CD4-positive, alpha-beta T cell treated with Interleukin-15 for 1 hour (primary cell): ENCODE measurements around the gene ILDR1.
A peak's percentile ranks its signal among the peaks of the same experiment; 100 is the strongest.
"Not testable (repeated sequence)": the region's sequence is repeated elsewhere in the genome, so short reads cannot be mapped to it uniquely, and the experiment has no call there.

Source experiments
- DNase-seq: peaks from one replicate; pipeline ENCODE4 v3.0.0-alpha.2; 2020

Gene ILDR1

GRCh38 chr3:122021811-122022401, at the start of gene ILDR1:
TSS of gene ILDR1 (minus strand) at chr3:122022247. CDS start at chr3:122022077, 170 bp downstream.
- DNase-seq = peak; percentile 32

- no peak for DNase-seq
Measured at GRCh38 chr3:122067588-122068240, 45.7 kb upstream of the ILDR1 start.

GRCh38 chr3:122067214-122067550, 45.1 kb upstream of the ILDR1 start:
- no peak for DNase-seq

GRCh38 chr3:122066331-122067213, 44.5 kb upstream of the ILDR1 start:
- no peak for DNase-seq

GRCh38 chr3:122064326-122064725, 42.3 kb upstream of the ILDR1 start:
- DNase-seq = peak; percentile 55

GRCh38 chr3:122063908-122064307, 41.9 kb upstream of the ILDR1 start:
- peak; percentile 39 for DNase-seq

GRCh38 chr3:122060040-122060698, 38.1 kb upstream of the ILDR1 start:
- DNase-seq = peak; percentile 18

GRCh38 chr3:122058294-122058693, 36.2 kb upstream of the ILDR1 start:
- no peak for DNase-seq

GRCh38 chr3:122057671-122058070, 35.6 kb upstream of the ILDR1 start:
- no peak for DNase-seq

GRCh38 chr3:122055215-122055614, 33.2 kb upstream of the ILDR1 start, which contains the start of gene CD86:
TSS of gene CD86 (plus strand) at chr3:122055362. CDS start at chr3:122055490, 128 bp downstream.
- DNase-seq = peak; percentile 63

GRCh38 chr3:122052968-122053367, 30.9 kb upstream of the ILDR1 start:
- DNase-seq = peak; percentile 36

- not testable (repeated sequence) for DNase-seq
Measured at GRCh38 chr3:122047773-122048172, 25.7 kb upstream of the ILDR1 start.

GRCh38 chr3:122047296-122047695, 25.2 kb upstream of the ILDR1 start:
- DNase-seq = not testable (repeated sequence)

- DNase-seq = no peak
Measured at GRCh38 chr3:122033023-122033422, 11.0 kb upstream of the ILDR1 start.

- DNase-seq = no peak
Measured at GRCh38 chr3:122032531-122032930, 10.5 kb upstream of the ILDR1 start.

- no peak for DNase-seq
Measured at GRCh38 chr3:122031123-122031468, 9.0 kb upstream of the ILDR1 start.

GRCh38 chr3:122030381-122031122, 8.5 kb upstream of the ILDR1 start:
- no peak for DNase-seq

GRCh38 chr3:122025296-122025695, 3.2 kb upstream of the ILDR1 start:
- no peak for DNase-seq

GRCh38 chr3:122024800-122025199, 2.8 kb upstream of the ILDR1 start:
- no peak for DNase-seq

- DNase-seq = no peak
Measured at GRCh38 chr3:122023335-122023910, 1.4 kb upstream of the ILDR1 start.

GRCh38 chr3:122021037-122021436, 1.0 kb downstream of the ILDR1 start:
- no peak for DNase-seq

GRCh38 chr3:122019493-122019892, 2.6 kb downstream of the ILDR1 start:
- no peak for DNase-seq
